ENCODE measurements around the gene MORN1. TPM values are rescaled to one million over a fixed set of nuclear protein-coding genes. Genes with fewer than 3 reads are reported as not detected.
"Not testable (repeated sequence)": the region's sequence is repeated elsewhere in the genome, so short reads cannot be mapped to it uniquely, and the experiment has no call there.

MORN1 gene
- polyA plus RNA-seq, 3 donors: 13.8 to 19.9 (median 17.9) TPM

- DNase-seq: no peak
Measured at GRCh38 chr1:2307972-2308371, 83.4 kb downstream of the MORN1 start.

- no peak for DNase-seq
Measured at GRCh38 chr1:2307064-2307605, 84.2 kb downstream of the MORN1 start.

- DNase-seq: no peak
Measured at GRCh38 chr1:2306151-2306978, 85.0 kb downstream of the MORN1 start.

GRCh38 chr1:2304921-2305681 lies 86.3 kb downstream of the MORN1 start:
- no peak for DNase-seq

DNA sequence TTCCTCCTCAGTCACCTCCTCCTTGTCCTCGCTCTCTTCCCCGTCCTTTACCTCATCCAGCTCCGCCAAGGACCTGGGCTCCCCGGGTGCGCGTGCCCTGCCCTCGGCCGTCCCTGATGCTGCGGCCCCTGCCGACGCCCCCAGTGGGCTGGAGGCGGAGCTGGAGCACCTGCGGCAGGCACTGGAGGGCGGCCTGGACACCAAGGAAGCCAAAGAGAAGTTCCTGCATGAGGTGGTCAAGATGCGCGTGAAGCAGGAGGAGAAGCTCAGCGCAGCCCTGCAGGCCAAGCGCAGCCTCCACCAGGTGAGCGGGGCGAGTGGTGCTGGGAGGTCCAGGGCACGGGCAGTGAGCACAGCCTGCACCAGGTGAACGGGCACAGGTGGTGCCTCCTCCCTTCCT lies 87.1 kb downstream of the MORN1 start:
- no peak for DNase-seq

- no peak for DNase-seq
Measured at GRCh38 chr1:2303781-2304180, 87.6 kb downstream of the MORN1 start.

GRCh38 chr1:2303016-2303775 lies 88.2 kb downstream of the MORN1 start:
- no peak for DNase-seq

DNA sequence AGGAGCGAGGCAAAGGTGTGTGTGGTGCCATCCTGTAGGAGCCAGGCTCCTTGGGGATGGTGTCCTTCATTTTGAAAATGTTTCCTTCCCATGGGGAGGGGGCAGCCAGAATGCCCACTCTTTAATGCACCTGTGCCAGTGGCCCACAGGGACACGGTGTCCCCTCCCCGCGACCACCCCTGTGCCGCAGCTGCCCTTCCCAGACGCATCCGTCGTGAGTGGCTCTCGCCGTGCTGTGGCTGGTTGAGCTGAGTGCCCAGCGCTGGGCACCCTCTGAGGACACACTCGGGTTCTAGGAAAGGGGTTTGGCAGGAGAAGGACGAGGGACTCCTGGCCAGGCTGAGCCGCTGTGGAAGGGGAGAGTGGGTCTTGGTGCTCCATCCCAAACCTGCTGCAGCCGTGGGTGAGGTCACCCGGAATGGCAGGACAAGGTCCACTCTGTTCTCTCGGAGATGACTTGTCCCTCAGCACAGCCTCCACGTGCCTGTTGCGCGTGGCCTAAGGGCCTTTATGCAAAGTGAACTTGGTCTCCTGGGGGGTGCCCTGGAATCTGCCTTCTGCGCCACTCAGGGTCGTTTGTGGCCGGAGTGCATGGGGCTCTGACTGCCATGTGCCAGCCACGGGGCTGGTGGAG lies 88.9 kb downstream of the MORN1 start:
- no peak for DNase-seq

DNA sequence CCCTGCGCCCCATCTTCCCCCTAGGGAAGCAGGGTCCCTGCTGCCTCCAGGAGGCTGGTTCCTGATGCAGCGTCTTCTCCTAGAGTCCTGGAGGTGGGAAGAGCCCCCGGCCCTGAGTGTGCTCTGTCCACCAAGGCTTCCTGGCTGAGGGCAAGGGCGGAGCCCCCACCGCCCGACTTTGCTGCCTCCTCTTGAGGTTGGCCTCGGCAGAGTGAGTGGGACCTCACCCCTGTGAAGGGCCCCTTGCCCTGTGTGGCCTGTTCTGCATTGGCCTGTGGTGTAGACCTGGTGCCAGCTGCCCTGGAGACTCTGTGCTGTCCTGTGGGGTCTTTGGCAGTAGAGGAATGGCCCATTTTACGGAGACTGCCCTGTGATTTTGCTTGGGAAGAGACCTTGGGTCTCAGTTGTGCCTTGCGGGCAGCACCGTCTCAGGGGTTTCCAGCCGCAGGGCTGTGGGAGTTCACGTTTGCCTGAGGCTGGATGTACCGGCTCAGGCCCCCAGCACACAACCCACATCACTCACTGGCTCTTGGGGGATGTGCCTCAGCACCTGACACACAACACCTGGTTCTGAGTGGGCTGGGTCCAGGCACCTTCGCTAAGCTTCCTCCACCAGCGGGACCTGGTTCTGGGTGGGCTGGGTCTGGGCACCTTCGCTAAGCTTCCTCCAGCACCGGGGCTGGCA lies 89.6 kb downstream of the MORN1 start:
- DNase-seq: no peak

- DNase-seq: no peak
Measured at GRCh38 chr1:2300851-2301606, 90.3 kb downstream of the MORN1 start.

DNA sequence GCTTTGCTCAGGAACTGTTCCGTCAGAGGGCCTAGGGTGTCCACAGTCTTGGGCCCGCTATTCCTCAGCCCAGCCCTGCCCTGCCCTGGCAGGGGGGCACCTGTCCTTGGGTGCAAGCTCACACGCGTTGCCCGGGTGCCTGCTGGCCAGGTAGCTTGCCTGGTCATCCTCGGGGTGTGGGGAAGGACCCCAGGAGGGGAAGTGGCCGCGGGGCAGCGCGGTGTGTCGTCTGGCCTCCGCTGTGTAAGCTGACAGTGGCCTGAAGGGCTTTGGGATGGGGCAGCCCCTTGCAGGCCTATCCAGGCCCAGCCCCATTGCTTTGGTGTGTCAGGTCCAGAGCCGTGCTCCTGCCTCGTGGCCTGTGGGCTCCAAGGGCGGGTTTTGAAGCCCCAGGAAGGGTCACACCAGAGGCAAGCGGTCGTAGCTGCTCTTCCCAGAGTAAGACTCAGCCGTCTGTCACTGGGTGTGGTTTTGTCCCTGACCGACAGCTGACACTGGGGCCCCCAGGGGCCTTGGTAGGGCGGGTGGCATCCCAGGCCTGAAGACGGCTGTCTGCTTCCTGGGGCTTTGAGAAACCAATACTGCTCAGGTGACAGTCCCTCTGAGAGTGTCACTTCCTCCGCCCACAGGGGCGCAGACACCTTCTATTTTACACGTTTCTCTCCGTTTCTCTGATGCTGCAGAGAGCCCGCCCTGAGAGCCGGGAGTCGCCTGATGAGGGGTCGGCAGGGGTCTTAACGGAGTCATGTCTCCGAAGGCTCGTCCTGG lies 91.2 kb downstream of the MORN1 start:
- no peak for DNase-seq

GRCh38 chr1:2299131-2299627 lies 92.2 kb downstream of the MORN1 start:
- DNase-seq: no peak

GRCh38 chr1:2298685-2299084 lies 92.7 kb downstream of the MORN1 start:
- no peak for DNase-seq

- DNase-seq: no peak
Measured at GRCh38 chr1:2297246-2298011, 93.9 kb downstream of the MORN1 start.

DNA sequence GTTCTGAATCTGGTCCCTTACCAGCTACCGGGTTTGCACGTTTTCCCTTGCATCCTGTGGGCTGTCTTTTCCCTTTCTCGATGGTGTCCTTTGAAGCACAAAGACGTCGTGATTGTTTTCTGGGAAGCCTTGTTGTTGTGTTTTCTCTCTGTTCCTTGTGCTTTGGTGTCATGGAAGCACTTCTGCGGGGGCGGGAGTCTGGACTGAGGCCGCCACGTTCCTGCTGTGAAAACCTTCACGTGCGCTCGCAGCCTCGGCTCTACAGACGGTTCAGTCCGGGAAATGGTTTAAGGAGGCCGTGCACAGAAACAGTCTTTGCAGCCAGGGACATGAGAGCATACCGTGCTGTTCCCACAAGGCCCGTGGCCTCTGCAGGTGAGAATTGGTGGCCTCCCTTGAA lies 94.7 kb downstream of the MORN1 start:
- no peak for DNase-seq

DNA sequence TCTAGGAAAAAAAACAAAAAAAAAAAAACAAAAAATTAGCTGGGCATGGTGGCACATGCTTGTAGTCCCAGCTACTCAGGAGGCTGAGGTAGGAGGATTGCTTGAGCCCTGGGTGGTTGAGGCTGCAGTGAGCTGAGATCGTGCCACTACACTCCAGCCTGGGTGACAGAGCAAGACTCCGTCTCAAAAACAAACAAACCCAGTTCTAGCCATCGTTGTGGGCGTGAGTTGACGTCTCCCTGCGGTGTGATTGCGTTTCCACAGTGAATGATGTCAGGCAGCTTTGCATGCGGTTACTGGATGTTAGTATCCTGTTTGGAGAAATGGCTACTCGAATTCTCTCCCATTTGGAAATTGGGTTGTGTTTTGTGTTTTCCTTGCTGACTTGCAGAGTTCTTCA lies 95.1 kb downstream of the MORN1 start:
- DNase-seq: not testable (repeated sequence)

DNA sequence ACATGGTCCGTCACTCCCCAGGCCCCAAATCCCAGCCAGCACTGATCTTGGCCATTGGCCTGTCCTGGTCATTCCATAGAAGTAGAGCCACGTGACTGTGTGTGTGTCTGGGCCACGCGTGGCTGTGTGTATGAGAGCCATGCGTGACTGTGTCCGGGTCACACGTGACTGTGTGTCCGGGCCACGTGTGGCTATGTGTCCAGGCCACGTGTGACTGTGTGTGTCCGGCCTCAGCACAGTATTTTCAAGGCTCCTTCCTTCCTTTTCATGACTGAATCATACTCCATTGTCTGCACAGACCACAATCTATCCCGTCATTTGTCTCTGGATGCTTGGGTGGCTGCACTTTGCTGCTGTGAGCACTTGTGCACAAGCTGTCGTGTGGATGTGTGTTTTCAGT lies 95.8 kb downstream of the MORN1 start:
- no peak for DNase-seq

DNA sequence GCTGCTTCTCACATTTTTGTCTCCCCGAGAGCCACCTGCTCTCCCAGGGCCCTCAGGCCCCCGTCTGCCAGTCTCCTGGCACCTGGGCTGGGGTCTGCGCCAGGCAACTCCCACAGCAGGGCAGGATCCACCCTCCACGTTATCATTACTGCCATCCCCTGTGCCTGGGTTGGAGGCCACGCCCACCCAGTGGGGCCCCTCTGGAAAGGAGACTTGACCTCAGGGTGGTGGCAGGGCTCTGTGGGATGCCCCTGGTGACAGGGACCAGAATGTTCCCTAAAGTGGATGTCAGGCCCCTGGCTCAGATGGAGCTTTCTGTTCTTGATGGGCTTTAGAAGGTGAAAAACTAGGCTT lies 96.7 kb downstream of the MORN1 start:
- DNase-seq: no peak

Measured in renal pelvis (tissue), 4 donors.